ENCODE results near the gene MMP28.
"Not testable (repeated sequence)": the region's sequence is repeated elsewhere in the genome, so short reads cannot be mapped to it uniquely, and the experiment has no call there.

MMP28 gene

GRCh38 chr17:35757243-35757642 lies 38.2 kb downstream of the MMP28 start:
- TF ChIP-seq CTCF (IDR thresholded peaks at IDR 0.05; ENCODE audit: insufficient read depth, missing control alignments): no peak
- FAIRE-seq (no peak), DNase-seq (ENCODE audit: insufficient read length, low spot score) (no peak)

- FAIRE-seq: no peak
- no peak for DNase-seq (ENCODE audit: insufficient read length, low spot score)
- TF ChIP-seq CTCF (IDR thresholded peaks at IDR 0.05; ENCODE audit: insufficient read depth, missing control alignments): no peak
Observed at GRCh38 chr17:35752945-35753764, 42.3 kb downstream of the MMP28 start, which contains the start of gene GAS2L2. Gene GAS2L2, minus strand, starts transcription at chr17:35753239. Its CDS starts 389 bp downstream, at chr17:35752850.

GRCh38 chr17:35752471-35752870 lies 43.0 kb downstream of the MMP28 start:
- FAIRE-seq: no peak

GRCh38 chr17:35751541-35751940 lies 43.9 kb downstream of the MMP28 start:
- not testable (repeated sequence) for DNase-seq (ENCODE audit: insufficient read length, low spot score); FAIRE-seq

More at GRCh38 chr17:35752471-35752870, 43.0 kb downstream of the MMP28 start:
- no peak for TF ChIP-seq CTCF (IDR thresholded peaks at IDR 0.05; ENCODE audit: insufficient read depth, missing control alignments)
- no peak for DNase-seq (ENCODE audit: insufficient read length, low spot score)

GRCh38 chr17:35750526-35751395 lies 44.7 kb downstream of the MMP28 start:
- DNase-seq (ENCODE audit: insufficient read length, low spot score) (no peak), FAIRE-seq (no peak)
- TF ChIP-seq CTCF (IDR thresholded peaks at IDR 0.05; ENCODE audit: insufficient read depth, missing control alignments): no peak

- FAIRE-seq (no peak), DNase-seq (ENCODE audit: insufficient read length, low spot score) (no peak)
- no peak for TF ChIP-seq CTCF (IDR thresholded peaks at IDR 0.05; ENCODE audit: insufficient read depth, missing control alignments)
Observed at GRCh38 chr17:35749560-35750412, 45.7 kb downstream of the MMP28 start.

- FAIRE-seq (no peak), DNase-seq (ENCODE audit: insufficient read length, low spot score) (no peak)
- TF ChIP-seq CTCF (IDR thresholded peaks at IDR 0.05; ENCODE audit: insufficient read depth, missing control alignments): no peak
Observed at GRCh38 chr17:35748979-35749378, 46.5 kb downstream of the MMP28 start.

Measured in D721Med (cell line).